ENCODE data around the gene LUZP2. TPM values are rescaled to one million over a fixed set of nuclear protein-coding genes. Genes with fewer than 3 reads are reported as not detected.
A peak's percentile ranks its signal among the peaks of the same experiment; 100 is the strongest.

LUZP2 gene
- polyA plus RNA-seq, 1 donor, result 0.65 TPM

- no peak for DNase-seq (ENCODE audit: low read depth)
These were observed 217.7 kb downstream of the LUZP2 start for GRCh38 chr11:24714601-24715000.

- DNase-seq (ENCODE audit: low read depth), result no peak
These were observed 219.6 kb downstream of the LUZP2 start for GRCh38 chr11:24716403-24716802.

GRCh38 chr11:24723231-24723630 is 226.4 kb downstream of the LUZP2 start:
- DNase-seq (ENCODE audit: low read depth), result no peak

GRCh38 chr11:24731554-24731953 is 234.7 kb downstream of the LUZP2 start:
- no peak for DNase-seq (ENCODE audit: low read depth)

GRCh38 chr11:24734742-24735237 is 237.9 kb downstream of the LUZP2 start:
- DNase-seq (ENCODE audit: low read depth), result no peak

- no peak for DNase-seq (ENCODE audit: low read depth)
These were observed 242.1 kb downstream of the LUZP2 start for GRCh38 chr11:24738972-24739371.

- no peak for DNase-seq (ENCODE audit: low read depth)
These were observed 242.8 kb downstream of the LUZP2 start for GRCh38 chr11:24739637-24740036.

- no peak for DNase-seq (ENCODE audit: low read depth)
These were observed 250.7 kb downstream of the LUZP2 start for GRCh38 chr11:24747275-24748251.

GRCh38 chr11:24748261-24748660 is 251.4 kb downstream of the LUZP2 start:
- DNase-seq (ENCODE audit: low read depth), result no peak

- no peak for DNase-seq (ENCODE audit: low read depth)
These were observed 257.6 kb downstream of the LUZP2 start for GRCh38 chr11:24754406-24754805.

- DNase-seq (ENCODE audit: low read depth), result no peak
These were observed 258.5 kb downstream of the LUZP2 start for GRCh38 chr11:24755260-24755839.

- no peak for DNase-seq (ENCODE audit: low read depth)
These were observed 262.9 kb downstream of the LUZP2 start for GRCh38 chr11:24759742-24760141.

GRCh38 chr11:24760681-24761080 is 263.8 kb downstream of the LUZP2 start:
- no peak for DNase-seq (ENCODE audit: low read depth)

- DNase-seq (ENCODE audit: low read depth), result no peak
These were observed 265.2 kb downstream of the LUZP2 start for GRCh38 chr11:24762076-24762475.

GRCh38 chr11:24767411-24767810 is 270.6 kb downstream of the LUZP2 start:
- DNase-seq (ENCODE audit: low read depth), result no peak

GRCh38 chr11:24773322-24773721 is 276.5 kb downstream of the LUZP2 start:
- no peak for DNase-seq (ENCODE audit: low read depth)

GRCh38 chr11:24779791-24780190 is 282.9 kb downstream of the LUZP2 start:
- no peak for DNase-seq (ENCODE audit: low read depth)

GRCh38 chr11:24781288-24781687 is 284.4 kb downstream of the LUZP2 start:
- DNase-seq (ENCODE audit: low read depth), result no peak

GRCh38 chr11:24793479-24793878 is 296.6 kb downstream of the LUZP2 start:
- no peak for DNase-seq (ENCODE audit: low read depth)

- no peak for DNase-seq (ENCODE audit: low read depth)
These were observed 297.2 kb downstream of the LUZP2 start for GRCh38 chr11:24794064-24794463.

GRCh38 chr11:24805671-24806070 is 308.8 kb downstream of the LUZP2 start:
- no peak for DNase-seq (ENCODE audit: low read depth)

GRCh38 chr11:24808173-24808572 is 311.3 kb downstream of the LUZP2 start:
- DNase-seq (ENCODE audit: low read depth), result no peak

- peak; percentile 1 for DNase-seq (ENCODE audit: low read depth)
These were observed 322.2 kb downstream of the LUZP2 start for GRCh38 chr11:24819006-24819405.
